Trophoblast cell (in vitro differentiated cells and primary cell): Measurements from ENCODE around the gene STOML1.

Experiments
- DNase-seq, 2 donors: peaks; one replicate each; pipeline ENCODE4 v3.0.0-alpha.2; 2016
- H2AFZ ChIP-seq: 2 replicates; pipeline ENCODE4 v1.6.1; 2013; ENCODE audit warnings: low read length, moderate library complexity, mild to moderate bottlenecking; ENCODE audit not compliant: insufficient read depth, poor library complexity
- H2AK5ac ChIP-seq: 2 replicates; pipeline ENCODE4 v1.6.1; 2013; ENCODE audit warnings: mild to moderate bottlenecking, low read length
- H2BK120ac ChIP-seq: 2 replicates; pipeline ENCODE4 v1.6.1; 2013; ENCODE audit warnings: low read length, mild to moderate bottlenecking, moderate library complexity; ENCODE audit not compliant: insufficient read depth, poor library complexity
- H2BK12ac ChIP-seq: 2 replicates; pipeline ENCODE4 v1.6.1; 2013; ENCODE audit warnings: mild to moderate bottlenecking, low read length, moderate library complexity
- H2BK5ac ChIP-seq: 2 replicates; pipeline ENCODE4 v1.6.1; 2013; ENCODE audit warnings: low read length, low read depth, moderate library complexity, mild to moderate bottlenecking; ENCODE audit not compliant: poor library complexity
- H3K14ac ChIP-seq: 2 replicates; pipeline ENCODE4 v1.6.1; 2013; ENCODE audit warnings: mild to moderate bottlenecking, low read length
- H3K18ac ChIP-seq: 2 replicates; pipeline ENCODE4 v1.6.1; 2013; ENCODE audit warnings: mild to moderate bottlenecking, low read length
- H3K23ac ChIP-seq: 2 replicates; pipeline ENCODE4 v1.6.1; 2013; ENCODE audit warnings: low read length
- H3K27ac ChIP-seq: 2 replicates; pipeline ENCODE4 v1.5.1; 2013; ENCODE audit warnings: low read depth, mild to moderate bottlenecking, inconsistent platforms, low read length, moderate library complexity
- H3K27me3 ChIP-seq: 2 replicates; pipeline ENCODE4 v1.6.1; 2013; ENCODE audit warnings: inconsistent platforms, mild to moderate bottlenecking, low read length, moderate library complexity; ENCODE audit not compliant: insufficient read depth
- H3K36me3 ChIP-seq, 2 experiments: 1 replicate in 1 of 2; 2 replicates in 1 of 2; pipeline ENCODE4 v1.6.1; 2013; ENCODE audit warnings: low read length in 2 of 2, mild to moderate bottlenecking in 2 of 2, moderate library complexity in 1 of 2; ENCODE audit not compliant: insufficient read depth in 2 of 2, control insufficient read depth in 1 of 2
- H3K4ac ChIP-seq: 2 replicates; pipeline ENCODE4 v1.6.1; 2013; ENCODE audit warnings: low read depth, mild to moderate bottlenecking, low read length, moderate library complexity
- H3K4me1 ChIP-seq, 2 experiments: 1 replicate in 1 of 2; 2 replicates in 1 of 2; pipeline ENCODE4 v1.6.1; 2013; ENCODE audit warnings: low read length in 2 of 2, mild to moderate bottlenecking in 2 of 2, moderate library complexity in 1 of 2; ENCODE audit not compliant: insufficient read depth in 2 of 2, control insufficient read depth in 1 of 2
- H3K4me2 ChIP-seq: 2 replicates; pipeline ENCODE4 v1.6.1; 2013; ENCODE audit warnings: inconsistent platforms, mild to moderate bottlenecking, low read length, moderate library complexity
- H3K4me3 ChIP-seq: 2 replicates; pipeline ENCODE4 v1.5.1; 2013; ENCODE audit warnings: mild to moderate bottlenecking, low read depth, low read length, inconsistent platforms
- H3K79me1 ChIP-seq: one replicate; pipeline ENCODE4 v1.6.1; 2013; ENCODE audit warnings: low read length
- H3K79me2 ChIP-seq: 2 replicates; pipeline ENCODE4 v1.6.1; 2013; ENCODE audit warnings: low read length, mild to moderate bottlenecking; ENCODE audit not compliant: control insufficient read depth, insufficient read depth, poor library complexity
- H3K9ac ChIP-seq: 2 replicates; pipeline ENCODE4 v1.6.1; 2013; ENCODE audit warnings: mild to moderate bottlenecking, low read length
- H3K9me3 ChIP-seq: 2 replicates; pipeline ENCODE4 v1.6.1; 2013; ENCODE audit warnings: low read depth, mild to moderate bottlenecking, control low read depth, inconsistent platforms, low read length; ENCODE audit not compliant: insufficient read depth
- H4K12ac ChIP-seq: 2 replicates; pipeline ENCODE4 v1.6.1; 2013; ENCODE audit warnings: low read depth, mild to moderate bottlenecking, low read length, moderate library complexity
- H4K8ac ChIP-seq: 2 replicates; pipeline ENCODE4 v1.6.1; 2013; ENCODE audit warnings: low read depth, mild to moderate bottlenecking, low read length, moderate library complexity
- H4K91ac ChIP-seq: one replicate; pipeline ENCODE4 v1.6.1; 2013; ENCODE audit warnings: low read depth, mild to moderate bottlenecking, low read length, moderate library complexity
- WGBS: extraction: QIAGEN DNeasy Blood & Tissue Kit; methylation state at CpG from one replicate; pipeline ENCODE4 v1.1.7; 2013; ENCODE audit warnings: missing lambda C conversion rate; ENCODE audit not compliant: insufficient read length, insufficient coverage; ENCODE audit errors: extremely low coverage; 5-methylcytosine and 5-hydroxymethylcytosine counted together

The STOML1 gene

GRCh38 chr15:73990250-73991005 lies 1.7 kb downstream of the STOML1 start:
- Histone ChIP-seq H3K27me3 (no peaks in the 10 kb centered on the region), H2BK120ac (no peak overlapping the region), H4K8ac (no peak overlapping the region), H3K4me3 (no peak overlapping the region), H3K79me1 (peaks cover 7% of the 10 kb centered on the region), H3K18ac (no peak overlapping the region), H3K36me3 (no peaks in the 10 kb centered on the region), H3K9me3 (peaks cover 2% of the 10 kb centered on the region), H3K23ac (no peak overlapping the region), H4K12ac (no peak overlapping the region), H3K4me1 (peaks cover 10 to 15% of the 10 kb centered on the region in 2 experiments), H3K4me2 (no peak overlapping the region), H2AK5ac (no peak overlapping the region), H2AFZ (no peak overlapping the region), H3K14ac (no peak overlapping the region), H4K91ac (no peak overlapping the region), H2BK12ac (no peak overlapping the region), H3K4ac (no peak overlapping the region), H3K9ac (no peak overlapping the region), H3K27ac (no peak overlapping the region), H2BK5ac (no peak overlapping the region), H3K79me2 (peaks cover 6% of the 10 kb centered on the region)
- no peak for DNase-seq
- WGBS: no CpG with 5 or more reads among the region's 9 CpGs

GRCh38 chr15:73989001-73989798 lies 2.9 kb downstream of the STOML1 start:
- DNase-seq: no peak
- H3K36me3 ChIP-seq: no peaks in the 10 kb centered on the region
- no CpG with 5 or more reads among the region's 9 CpGs for WGBS

GRCh38 chr15:73988445-73988969 lies 3.6 kb downstream of the STOML1 start:
- H2AFZ ChIP-seq: no peak overlapping the region
- peaks cover 0 to 2% of the 10 kb centered on the region in 2 experiments for H3K36me3 ChIP-seq
- DNase-seq: no peak
- no peak overlapping the region for H3K4me2 ChIP-seq
- H2BK120ac ChIP-seq: no peak overlapping the region
- H3K4me3 ChIP-seq: no peak overlapping the region
- H3K14ac ChIP-seq: no peak overlapping the region
- H2BK12ac ChIP-seq: no peak overlapping the region
- no peak overlapping the region for H2AK5ac ChIP-seq
- H3K9me3 ChIP-seq: no peaks in the 10 kb centered on the region
- no peak overlapping the region for H3K9ac ChIP-seq
- H2BK5ac ChIP-seq: no peak overlapping the region
- H3K4ac ChIP-seq: no peak overlapping the region
- no peak overlapping the region for H4K8ac ChIP-seq
- no peak overlapping the region for H3K27ac ChIP-seq
- peaks cover 6 to 8% of the 10 kb centered on the region in 2 experiments for H3K4me1 ChIP-seq
- no peaks in the 10 kb centered on the region for H3K27me3 ChIP-seq
- no peaks in the 10 kb centered on the region for H3K79me1 ChIP-seq
- no peak overlapping the region for H3K18ac ChIP-seq
- H3K79me2 ChIP-seq: no peaks in the 10 kb centered on the region
- no peak overlapping the region for H3K23ac ChIP-seq
- no CpG with 5 or more reads among the region's 13 CpGs for WGBS
- H4K12ac ChIP-seq: no peak overlapping the region
- H4K91ac ChIP-seq: no peak overlapping the region

More at GRCh38 chr15:73989001-73989798, 2.9 kb downstream of the STOML1 start:
- no peak overlapping the region for H2BK120ac ChIP-seq
- H2BK5ac ChIP-seq: no peak overlapping the region
- no peak overlapping the region for H3K18ac ChIP-seq
- no peak overlapping the region for H2BK12ac ChIP-seq
- no peak overlapping the region for H3K4me2 ChIP-seq
- H2AFZ ChIP-seq: no peak overlapping the region
- H4K8ac ChIP-seq: no peak overlapping the region
- no peak overlapping the region for H3K4ac ChIP-seq
- H3K9ac ChIP-seq: no peak overlapping the region
- peaks cover under 1% of the 10 kb centered on the region for H3K79me2 ChIP-seq
- peaks cover 6 to 10% of the 10 kb centered on the region in 2 experiments for H3K4me1 ChIP-seq
- no peak overlapping the region for H3K4me3 ChIP-seq
- no peak overlapping the region for H3K27ac ChIP-seq
- H4K91ac ChIP-seq: no peak overlapping the region
- H3K79me1 ChIP-seq: peaks cover 1% of the 10 kb centered on the region
- H3K9me3 ChIP-seq: no peaks in the 10 kb centered on the region
- H3K27me3 ChIP-seq: no peaks in the 10 kb centered on the region
- H3K23ac ChIP-seq: no peak overlapping the region
- H3K14ac ChIP-seq: no peak overlapping the region
- H2AK5ac ChIP-seq: no peak overlapping the region
- no peak overlapping the region for H4K12ac ChIP-seq

DNA sequence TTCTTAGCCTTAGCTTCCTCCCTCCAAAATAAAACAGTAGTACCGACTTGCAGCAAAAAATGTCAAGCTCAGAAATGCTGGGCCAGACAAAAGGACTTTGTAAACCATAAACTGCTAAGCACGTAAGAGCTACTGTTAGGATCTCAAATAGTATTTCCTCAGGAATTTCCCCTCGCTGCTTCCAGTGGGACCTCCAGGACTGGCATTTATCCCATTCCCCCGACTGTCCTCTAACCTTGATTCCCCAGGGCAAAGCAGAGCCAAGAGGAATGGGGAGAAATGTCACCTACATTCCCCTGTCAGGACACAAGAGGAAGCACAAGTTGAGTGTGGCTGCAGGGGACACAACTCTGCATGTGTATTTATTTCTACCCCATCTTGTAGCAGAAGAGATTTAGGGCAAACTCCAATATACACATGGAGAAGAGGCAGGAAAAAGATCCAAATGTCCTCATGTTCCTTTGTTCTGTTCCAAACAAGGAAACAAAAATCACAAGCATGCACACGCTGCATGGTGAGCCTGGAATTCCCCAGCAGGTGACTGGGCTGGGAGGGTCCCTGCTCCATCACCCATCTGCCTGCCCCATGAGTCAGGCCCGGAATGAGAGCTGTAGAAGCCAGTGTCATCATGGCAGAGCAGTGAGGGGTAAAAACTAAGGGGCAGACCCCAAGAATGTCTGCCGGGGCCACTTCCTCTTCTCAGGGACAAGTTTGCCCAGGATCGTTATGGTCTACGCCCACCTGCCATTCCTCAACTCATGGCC lies 4.2 kb downstream of the STOML1 start:
- Histone ChIP-seq H4K8ac (no peak overlapping the region), H3K9ac (no peak overlapping the region), H3K23ac (no peak overlapping the region), H3K18ac (no peak overlapping the region), H3K4ac (no peak overlapping the region), H2BK5ac (no peak overlapping the region), H3K4me1 (peaks cover 6 to 8% of the 10 kb centered on the region in 2 experiments), H3K79me1 (no peaks in the 10 kb centered on the region), H2AK5ac (no peak overlapping the region), H3K27me3 (no peaks in the 10 kb centered on the region), H3K4me2 (no peak overlapping the region), H4K91ac (no peak overlapping the region), H3K9me3 (no peaks in the 10 kb centered on the region), H3K27ac (no peak overlapping the region), H3K14ac (no peak overlapping the region), H2AFZ (no peak overlapping the region), H4K12ac (no peak overlapping the region), H3K36me3 (peaks cover 0 to 4% of the 10 kb centered on the region in 2 experiments), H2BK120ac (no peak overlapping the region), H3K4me3 (no peak overlapping the region), H2BK12ac (no peak overlapping the region), H3K79me2 (no peaks in the 10 kb centered on the region)
- WGBS: no CpG with 5 or more reads among the region's 9 CpGs
- peak; percentile 16 to 29 for DNase-seq
